Trophoblast cell (in vitro differentiated cells and primary cell): ENCODE results near the gene NR1D2.

Experiments used
- DNase-seq, 2 donors: peaks; one replicate each; pipeline ENCODE4 v3.0.0-alpha.2; 2016
- H2AFZ ChIP-seq: 2 replicates; pipeline ENCODE4 v1.6.1; 2013; ENCODE audit warnings: low read length, moderate library complexity, mild to moderate bottlenecking; ENCODE audit not compliant: insufficient read depth, poor library complexity
- H2AK5ac ChIP-seq: 2 replicates; pipeline ENCODE4 v1.6.1; 2013; ENCODE audit warnings: mild to moderate bottlenecking, low read length
- H2BK120ac ChIP-seq: 2 replicates; pipeline ENCODE4 v1.6.1; 2013; ENCODE audit warnings: low read length, mild to moderate bottlenecking, moderate library complexity; ENCODE audit not compliant: insufficient read depth, poor library complexity
- H2BK12ac ChIP-seq: 2 replicates; pipeline ENCODE4 v1.6.1; 2013; ENCODE audit warnings: mild to moderate bottlenecking, low read length, moderate library complexity
- H2BK5ac ChIP-seq: 2 replicates; pipeline ENCODE4 v1.6.1; 2013; ENCODE audit warnings: low read length, low read depth, moderate library complexity, mild to moderate bottlenecking; ENCODE audit not compliant: poor library complexity
- H3K14ac ChIP-seq: 2 replicates; pipeline ENCODE4 v1.6.1; 2013; ENCODE audit warnings: mild to moderate bottlenecking, low read length
- H3K18ac ChIP-seq: 2 replicates; pipeline ENCODE4 v1.6.1; 2013; ENCODE audit warnings: mild to moderate bottlenecking, low read length
- H3K23ac ChIP-seq: 2 replicates; pipeline ENCODE4 v1.6.1; 2013; ENCODE audit warnings: low read length
- H3K27ac ChIP-seq: 2 replicates; pipeline ENCODE4 v1.5.1; 2013; ENCODE audit warnings: low read depth, mild to moderate bottlenecking, inconsistent platforms, low read length, moderate library complexity
- H3K27me3 ChIP-seq: 2 replicates; pipeline ENCODE4 v1.6.1; 2013; ENCODE audit warnings: inconsistent platforms, mild to moderate bottlenecking, low read length, moderate library complexity; ENCODE audit not compliant: insufficient read depth
- H3K36me3 ChIP-seq, 2 experiments: 1 replicate in 1 of 2; 2 replicates in 1 of 2; pipeline ENCODE4 v1.6.1; 2013; ENCODE audit warnings: low read length in 2 of 2, mild to moderate bottlenecking in 2 of 2, moderate library complexity in 1 of 2; ENCODE audit not compliant: insufficient read depth in 2 of 2, control insufficient read depth in 1 of 2
- H3K4ac ChIP-seq: 2 replicates; pipeline ENCODE4 v1.6.1; 2013; ENCODE audit warnings: low read depth, mild to moderate bottlenecking, low read length, moderate library complexity
- H3K4me1 ChIP-seq, 2 experiments: 1 replicate in 1 of 2; 2 replicates in 1 of 2; pipeline ENCODE4 v1.6.1; 2013; ENCODE audit warnings: low read length in 2 of 2, mild to moderate bottlenecking in 2 of 2, moderate library complexity in 1 of 2; ENCODE audit not compliant: insufficient read depth in 2 of 2, control insufficient read depth in 1 of 2
- H3K4me2 ChIP-seq: 2 replicates; pipeline ENCODE4 v1.6.1; 2013; ENCODE audit warnings: inconsistent platforms, mild to moderate bottlenecking, low read length, moderate library complexity
- H3K4me3 ChIP-seq: 2 replicates; pipeline ENCODE4 v1.5.1; 2013; ENCODE audit warnings: mild to moderate bottlenecking, low read depth, low read length, inconsistent platforms
- H3K79me1 ChIP-seq: one replicate; pipeline ENCODE4 v1.6.1; 2013; ENCODE audit warnings: low read length
- H3K79me2 ChIP-seq: 2 replicates; pipeline ENCODE4 v1.6.1; 2013; ENCODE audit warnings: low read length, mild to moderate bottlenecking; ENCODE audit not compliant: control insufficient read depth, insufficient read depth, poor library complexity
- H3K9ac ChIP-seq: 2 replicates; pipeline ENCODE4 v1.6.1; 2013; ENCODE audit warnings: mild to moderate bottlenecking, low read length
- H3K9me3 ChIP-seq: 2 replicates; pipeline ENCODE4 v1.6.1; 2013; ENCODE audit warnings: low read depth, mild to moderate bottlenecking, control low read depth, inconsistent platforms, low read length; ENCODE audit not compliant: insufficient read depth
- H4K12ac ChIP-seq: 2 replicates; pipeline ENCODE4 v1.6.1; 2013; ENCODE audit warnings: low read depth, mild to moderate bottlenecking, low read length, moderate library complexity
- H4K8ac ChIP-seq: 2 replicates; pipeline ENCODE4 v1.6.1; 2013; ENCODE audit warnings: low read depth, mild to moderate bottlenecking, low read length, moderate library complexity
- H4K91ac ChIP-seq: one replicate; pipeline ENCODE4 v1.6.1; 2013; ENCODE audit warnings: low read depth, mild to moderate bottlenecking, low read length, moderate library complexity
- WGBS: extraction: QIAGEN DNeasy Blood & Tissue Kit; methylation state at CpG from one replicate; pipeline ENCODE4 v1.1.7; 2013; ENCODE audit warnings: missing lambda C conversion rate; ENCODE audit not compliant: insufficient read length, insufficient coverage; ENCODE audit errors: extremely low coverage; 5-methylcytosine and 5-hydroxymethylcytosine counted together

The NR1D2 gene

DNA sequence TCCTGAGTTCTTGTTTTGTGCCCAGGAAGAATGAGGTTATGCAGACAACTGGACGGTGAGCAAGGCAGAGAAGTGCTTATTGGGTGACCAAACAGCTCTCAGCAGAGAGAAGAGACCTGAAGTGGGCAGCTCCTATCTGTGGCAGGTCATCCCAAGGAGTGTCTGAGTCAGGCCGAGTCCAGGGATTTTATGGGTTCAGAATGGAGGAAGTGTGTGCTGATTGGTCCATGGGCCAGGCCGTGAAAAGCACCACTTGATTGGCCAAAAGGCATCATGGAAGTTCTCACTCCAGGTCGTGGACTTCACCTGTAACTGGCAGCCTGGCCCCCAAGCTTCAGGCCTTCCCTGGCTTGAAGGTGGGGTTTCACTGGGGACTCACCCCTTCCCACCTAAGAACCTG lies 74.5 kb downstream of the NR1D2 start:
- Histone ChIP-seq H3K4ac (no peak overlapping the region), H3K14ac (no peak overlapping the region), H3K9ac (no peak overlapping the region), H3K79me1 (no peaks in the 10 kb centered on the region), H2BK120ac (no peak overlapping the region), H3K79me2 (no peaks in the 10 kb centered on the region), H4K91ac (no peak overlapping the region), H3K4me2 (no peak overlapping the region), H3K4me3 (no peak overlapping the region), H2BK5ac (no peak overlapping the region), H2AFZ (no peak overlapping the region), H4K12ac (no peak overlapping the region), H3K23ac (no peak overlapping the region), H3K27me3 (no peaks in the 10 kb centered on the region), H3K18ac (no peak overlapping the region), H3K4me1 (peaks cover 0 to 6% of the 10 kb centered on the region in 2 experiments), H4K8ac (no peak overlapping the region), H3K9me3 (peaks cover 1% of the 10 kb centered on the region), H3K27ac (no peak overlapping the region), H3K36me3 (no peaks in the 10 kb centered on the region), H2BK12ac (no peak overlapping the region), H2AK5ac (no peak overlapping the region)
- WGBS: no CpG with 5 or more reads among the region's 4 CpGs
- no peak for DNase-seq

DNA sequence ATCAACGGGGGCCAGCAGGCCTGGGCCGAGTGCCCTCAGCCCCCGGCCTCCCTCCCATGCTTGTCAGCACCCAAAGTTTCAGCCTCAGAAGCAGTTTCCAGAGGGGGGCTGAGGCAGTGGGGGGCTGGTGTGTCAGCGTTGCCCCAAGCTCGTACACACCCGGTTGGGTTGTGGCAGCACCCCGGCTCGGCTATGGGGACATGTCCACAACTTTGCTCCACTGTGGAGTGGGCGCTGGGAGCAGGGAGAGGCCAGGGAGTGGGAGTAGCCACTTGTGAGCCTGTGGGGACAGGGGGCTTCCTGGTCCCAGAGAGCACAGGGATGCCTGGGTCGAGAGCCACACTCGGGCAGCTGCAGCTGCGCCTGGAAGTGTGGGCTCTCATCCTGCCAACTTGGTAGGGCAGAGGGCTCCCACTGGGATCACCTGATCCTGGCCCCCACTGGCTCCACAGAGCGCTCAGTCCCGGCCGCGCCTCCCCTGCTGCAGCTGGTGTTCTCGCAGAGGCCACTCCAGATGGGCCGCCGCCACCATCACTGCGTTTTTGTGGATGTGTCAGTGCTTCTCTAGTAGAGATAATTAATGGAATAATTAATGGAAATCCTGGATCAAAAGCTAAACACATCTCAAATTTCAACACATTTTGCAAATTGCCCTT lies 75.1 kb downstream of the NR1D2 start:
- Histone ChIP-seq H2BK120ac (no peak overlapping the region), H3K14ac (no peak overlapping the region), H3K4me1 (peaks cover 0 to 6% of the 10 kb centered on the region in 2 experiments), H4K12ac (no peak overlapping the region), H2AK5ac (no peak overlapping the region), H2AFZ (no peak overlapping the region), H3K9ac (no peak overlapping the region), H4K91ac (no peak overlapping the region), H3K27ac (no peak overlapping the region), H4K8ac (no peak overlapping the region), H3K79me2 (no peaks in the 10 kb centered on the region), H3K27me3 (no peaks in the 10 kb centered on the region), H3K9me3 (peaks cover 1% of the 10 kb centered on the region), H3K36me3 (no peaks in the 10 kb centered on the region), H3K4me2 (no peak overlapping the region), H2BK5ac (no peak overlapping the region), H3K79me1 (no peaks in the 10 kb centered on the region), H3K18ac (no peak overlapping the region), H2BK12ac (no peak overlapping the region), H3K23ac (no peak overlapping the region), H3K4me3 (no peak overlapping the region), H3K4ac (no peak overlapping the region)
- no CpG with 5 or more reads among the region's 20 CpGs for WGBS
- DNase-seq: no peak

DNA sequence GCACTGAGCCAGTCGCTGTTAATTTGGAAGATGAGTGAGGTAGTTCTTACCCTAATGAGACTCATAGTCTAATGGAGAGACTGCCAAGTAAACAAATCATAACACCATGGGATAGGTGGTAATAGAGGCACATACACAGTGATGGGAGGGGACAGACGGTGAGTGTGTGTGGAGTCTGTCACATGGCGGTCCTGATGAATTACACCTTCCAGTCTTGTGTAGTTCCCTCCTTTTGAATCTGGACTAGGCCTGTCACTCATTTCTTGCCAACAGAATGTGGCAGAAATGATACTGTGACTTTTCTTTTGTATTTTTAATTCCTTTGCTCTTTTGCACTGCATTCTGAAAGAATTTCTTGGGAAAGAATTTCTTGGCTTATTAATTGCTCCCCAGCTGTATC lies 78.1 kb downstream of the NR1D2 start:
- Histone ChIP-seq H4K12ac (no peak overlapping the region), H3K27me3 (no peaks in the 10 kb centered on the region), H2AFZ (no peak overlapping the region), H3K4me2 (no peak overlapping the region), H3K4ac (no peak overlapping the region), H3K36me3 (no peaks in the 10 kb centered on the region), H3K79me1 (no peaks in the 10 kb centered on the region), H4K91ac (no peak overlapping the region), H3K4me1 (no peaks in the 10 kb centered on the region), H2BK120ac (no peak overlapping the region), H3K4me3 (no peak overlapping the region), H3K9me3 (peaks cover 1% of the 10 kb centered on the region), H3K23ac (no peak overlapping the region), H2BK5ac (no peak overlapping the region), H3K27ac (no peak overlapping the region), H2BK12ac (no peak overlapping the region), H3K79me2 (no peaks in the 10 kb centered on the region), H3K14ac (no peak overlapping the region), H4K8ac (no peak overlapping the region), H3K9ac (no peak overlapping the region), H3K18ac (no peak overlapping the region), H2AK5ac (no peak overlapping the region)
- no CpG with 5 or more reads among the region's 3 CpGs for WGBS
- no peak for DNase-seq

DNA sequence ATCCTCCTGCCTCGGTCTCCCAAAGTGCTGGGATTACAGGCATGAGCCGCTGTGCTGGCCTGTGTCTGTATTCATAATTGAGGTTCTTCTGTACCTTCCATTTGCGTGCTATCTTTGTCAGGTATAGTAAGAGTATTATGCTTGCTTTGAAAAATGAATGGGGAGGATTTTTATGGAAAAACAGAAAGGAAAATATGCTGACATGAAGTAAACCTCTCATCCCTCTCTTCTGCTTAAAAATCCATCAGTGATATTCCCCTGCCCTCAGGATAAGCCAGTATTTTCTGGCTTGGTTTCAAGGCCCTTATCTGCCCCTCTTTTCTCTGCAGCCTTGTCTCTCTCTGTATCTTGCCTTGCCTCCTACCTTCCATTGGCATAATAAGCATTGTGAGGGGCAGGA lies 80.7 kb downstream of the NR1D2 start:
- Histone ChIP-seq H4K91ac (no peak overlapping the region), H3K14ac (no peak overlapping the region), H2AK5ac (no peak overlapping the region), H2AFZ (no peak overlapping the region), H3K79me1 (no peaks in the 10 kb centered on the region), H3K27me3 (no peaks in the 10 kb centered on the region), H3K9ac (no peak overlapping the region), H3K27ac (no peak overlapping the region), H2BK120ac (no peak overlapping the region), H3K18ac (no peak overlapping the region), H3K4ac (no peak overlapping the region), H2BK5ac (no peak overlapping the region), H4K12ac (no peak overlapping the region), H2BK12ac (no peak overlapping the region), H3K36me3 (no peaks in the 10 kb centered on the region), H3K9me3 (peaks cover 2% of the 10 kb centered on the region), H3K23ac (no peak overlapping the region), H3K4me1 (no peaks in the 10 kb centered on the region), H3K4me3 (no peak overlapping the region), H4K8ac (no peak overlapping the region), H3K4me2 (no peak overlapping the region), H3K79me2 (no peaks in the 10 kb centered on the region)
- WGBS: no CpG with 5 or more reads among the region's 3 CpGs
- no peak for DNase-seq
